ENCODE data around the gene CHFR.

GRCh38 chr12:132801741-132802140, 85.7 kb downstream of the CHFR start:
- TF ChIP-seq CTCF (conservative IDR thresholded peaks at IDR 0.05; ENCODE audit: low read length) (no peak), EZH2phosphoT487 (IDR thresholded peaks at IDR 0.05; ENCODE audit: borderline replicate concordance) (no peak)

Measured in Loucy (cell line).